GM12878 (cell line): ENCODE data around the gene SNX32. TPM values are rescaled to one million over a fixed set of nuclear protein-coding genes. Genes with fewer than 3 reads are reported as not detected.
A peak's percentile ranks its signal among the peaks of the same experiment; 100 is the strongest.

Source experiments
- ATAC-seq: fragments of 200-7000 bp; cut with Tn5 transposase; 3 replicates; pipeline ENCODE4 v1.9.1; 2020; ENCODE audit warnings: mild to moderate bottlenecking, moderate library complexity
- BruUV-seq: library from RNA; stranded (reverse); fragments of 400-500 nt; replicated peaks from 2 replicates; lab custom pipeline; 2021; lab: Mats Ljungman, UMichigan
- CTCF ChIA-PET: fragments of 300-600 bp; sonication (Branson Sonifier 250); formaldehyde crosslinking; extraction: SDS; loops from one replicate; lab custom pipeline; 2021; ENCODE audit warnings: inconsistent platforms; lab: Yijun Ruan, JAX
- POLR2A ChIA-PET: fragments of 350-600 bp; formaldehyde crosslinking; extraction: SDS; loops from one replicate; lab custom pipeline; 2021; ENCODE audit warnings: inconsistent platforms; lab: Charles Lee
- RAD21 ChIA-PET: fragments of 300-600 bp; sonication (Branson Sonifier 250); formaldehyde crosslinking; loops from one replicate; lab custom pipeline; 2023; ENCODE audit warnings: antibody characterized with exemption; ENCODE audit not compliant: unreplicated experiment; lab: Charles Lee
- SMC1A ChIA-PET: fragments of 300-600 bp; sonication (Branson Sonifier 250); formaldehyde crosslinking; loops from one replicate; lab custom pipeline; 2023; ENCODE audit not compliant: unreplicated experiment, uncharacterized antibody; lab: Charles Lee
- DNase-seq: peaks from one replicate; pipeline ENCODE4 v3.0.0-alpha.2; 2011; ENCODE audit warnings: low read depth, low spot score
- FAIRE-seq: peaks from 3 replicates; lab custom pipeline; 2011; peaks lifted over from hg19 to GRCh38; lab: Jason Lieb, UNC
- H2AFZ ChIP-seq: 2 replicates; pipeline ENCODE4 v1.6.0; 2011; ENCODE audit warnings: low read depth, low read length, control low read depth; ENCODE audit not compliant: control insufficient read depth
- H3K27ac ChIP-seq: 2 replicates; pipeline ENCODE4 v1.5.1; 2011; ENCODE audit warnings: control low read depth; ENCODE audit not compliant: control insufficient read depth, insufficient read depth
- H3K27me3 ChIP-seq, 2 experiments: replicated peaks in 1 of 2; 2 replicates each; pipeline versions ENCODE4 v1.6.0 to v1.6.1; 2011; ENCODE audit warnings: low read length in 1 of 2; ENCODE audit not compliant: control insufficient read depth in 2 of 2, insufficient read depth in 2 of 2
- H3K36me3 ChIP-seq, 2 experiments: 2 replicates each; pipeline ENCODE4 v1.5.1; 2011; ENCODE audit warnings: low read length in 1 of 2; ENCODE audit not compliant: control insufficient read depth in 2 of 2, insufficient read depth in 2 of 2
- H3K4me1 ChIP-seq: 2 replicates; pipeline ENCODE4 v1.6.1; 2011; ENCODE audit warnings: mild to moderate bottlenecking, low read length, moderate library complexity, mixed read lengths; ENCODE audit not compliant: control insufficient read depth, insufficient read depth
- H3K4me2 ChIP-seq: 2 replicates; pipeline ENCODE4 v1.6.0; 2011; ENCODE audit warnings: control low read depth; ENCODE audit not compliant: control insufficient read depth, insufficient read depth
- H3K4me3 ChIP-seq: fragments of 200-600 bp; sonication (generic); 2 replicates; pipeline ENCODE4 v1.5.1; 2016
- H3K79me2 ChIP-seq: 2 replicates; pipeline ENCODE4 v1.6.0; 2011; ENCODE audit warnings: low read length; ENCODE audit not compliant: control insufficient read depth, insufficient read depth
- H3K9ac ChIP-seq: 2 replicates; pipeline ENCODE4 v1.8.0; 2011; ENCODE audit warnings: low read length, control low read depth, mixed read lengths; ENCODE audit not compliant: control insufficient read depth, insufficient read depth
- H3K9me3 ChIP-seq: replicated peaks from 3 replicates; pipeline ENCODE4 v1.5.1; 2011; ENCODE audit warnings: mild to moderate bottlenecking, low read length; ENCODE audit not compliant: control insufficient read depth, insufficient read depth
- H4K20me1 ChIP-seq: 2 replicates; pipeline ENCODE4 v1.6.0; 2011; ENCODE audit not compliant: control insufficient read depth, insufficient read depth
- CHD1 ChIP-seq: IDR thresholded peaks from 2 replicates; pipeline ENCODE4 v1.6.1; 2012; ENCODE audit warnings: low read depth, low read length, improper control_type of control experiment
- ESRRA ChIP-seq: IDR thresholded peaks from 2 replicates; pipeline ENCODE4 v1.6.1; 2012; ENCODE audit warnings: mild to moderate bottlenecking, low read length, improper control_type of control experiment
- HCFC1 ChIP-seq: fragments of 150-350 bp; IDR thresholded peaks from 2 replicates; pipeline ENCODE4 v1.6.1; 2014; ENCODE audit warnings: low read length
- MTA3 ChIP-seq: IDR thresholded peaks from 2 replicates; pipeline ENCODE4 v1.6.1; 2012; ENCODE audit warnings: low read length, inconsistent platforms, borderline replicate concordance
- POLR2A ChIP-seq: IDR thresholded peaks from 2 replicates; pipeline ENCODE4 v1.6.1; 2011; ENCODE audit warnings: low read depth, mild to moderate bottlenecking, low read length
- POLR2AphosphoS5 ChIP-seq: IDR thresholded peaks from 2 replicates; pipeline ENCODE4 v1.6.1; 2011; ENCODE audit warnings: mild to moderate bottlenecking, low read length, inconsistent platforms
- RAD51 ChIP-seq: fragments of 450-650 bp; IDR thresholded peaks from 2 replicates; pipeline ENCODE4 v1.6.1; 2016; ENCODE audit warnings: moderate library complexity, mild to moderate bottlenecking, inconsistent platforms
- WGBS: methylation state at CpG from one replicate; pipeline ENCODE4 v1.1.6; 2016; ENCODE audit warnings: low lambda C conversion rate; ENCODE audit not compliant: insufficient replicate concordance, insufficient coverage; ENCODE audit errors: missing lambda C conversion rate; 5-methylcytosine and 5-hydroxymethylcytosine counted together
- in situ Hi-C: fragments of 300-500 bp; cut with MboI; formaldehyde crosslinking; loops from 9 replicates; pipeline ENCODE4 v1.14.3; 2018; ENCODE audit warnings: mixed read lengths
- intact Hi-C: fragments of 100-400 bp; cut with micrococcal nuclease; formaldehyde crosslinking; loops from one replicate; pipeline ENCODE4 v1.14.2; 2022; ENCODE audit not compliant: unreplicated experiment
- polyA plus RNA-seq, 11 experiments: library from polyadenylated mRNA; depleted of rRNA in 4 of 11; unstranded in 6 of 11; stranded (reverse) in 5 of 11; fragments of >200 nt; fragmentation: Nextera tagmentation in 4 of 11; fragmentation: Illumina TruSeq in 1 of 11; extraction: Ambion mirVana in 4 of 11; extraction: Trizol in 1 of 11; gene quantifications; 1 replicate in 1 of 11; 2 replicates in 10 of 11; pipeline versions ENCODE4 v1.2.1 to v1.2.3, GENCODE V29; 2011 to 2016; ENCODE audit warnings: inconsistent platforms in 2 of 11, missing spikeins in 2 of 11, low read depth in 1 of 11
- total RNA-seq, 4 experiments: library from RNA; depleted of rRNA in 3 of 4; stranded (reverse); fragments of >200 nt in 3 of 4; fragmentation: Illumina TruSeq in 1 of 4; extraction: Trizol in 1 of 4; gene quantifications; 2 replicates each; pipeline versions ENCODE4 v1.2.1 to v1.2.3, GENCODE V29; 2013 to 2021

The SNX32 gene
- total and polyA plus RNA-seq, 10 of the 15 experiments (the other 5 are each of a cell fraction or from before 2014, with no cell fraction given) = 0.04 to 1.5 (median 0.11) TPM; not detected in 1

- Histone ChIP-seq H3K9me3 (no peaks in the 10 kb centered on the region), H3K9ac (no peak overlapping the region), H3K79me2 (peaks cover 20% of the 10 kb centered on the region), H3K36me3 (peaks cover 23 to 38% of the 10 kb centered on the region in 2 experiments), H3K27ac (no peak overlapping the region), H3K4me2 (no peak overlapping the region), H4K20me1 (no peaks in the 10 kb centered on the region; the same call in 1 of the 2 replicates), H3K4me1 (peaks cover 17% of the 10 kb centered on the region), H3K27me3 (no peaks in the 10 kb centered on the region), H3K4me3 (no peak overlapping the region), H2AFZ (no peak overlapping the region)
- ChIA-PET CTCF (interaction anchor here (1.6 kb wide), 1 partner anchor 24 kb away, joined by 3 read pairs; no protein-coding TSS in a partner anchor), POLR2A (no interaction called here), SMC1A (no interaction called here), RAD21 (no interaction called here)
- peak; percentile 27 for TF ChIP-seq POLR2AphosphoS5
- no peak for TF ChIP-seq RAD51
- peak; percentile 14; the same call in 1 of the 2 replicates for TF ChIP-seq POLR2A
- no peak for TF ChIP-seq ESRRA
- TF ChIP-seq HCFC1 = no peak
- no peak for TF ChIP-seq CHD1
- intact Hi-C loops (no loop called here), in situ Hi-C loops (loop anchor here (25.0 kb wide), 1 partner anchor 1628 kb away; the partner anchor contains the start of genes DNAJC4, FKBP2, NUDT22 and PPP1R14B)
- 91% methylated on average over 9 of the region's 9 CpGs for WGBS
- BruUV-seq = no TSS peak
- FAIRE-seq = no peak
- DNase-seq = no peak
- ATAC-seq = no peak
These were observed 31.9 kb downstream of the SNX32 start for GRCh38 chr11:65865550-65866172.

GRCh38 chr11:65866509-65867283 lies 32.9 kb downstream of the SNX32 start:
- no peak for DNase-seq
- WGBS = 97% methylated on average over 21 of the region's 21 CpGs
- in situ Hi-C loops = loop anchor here (25.0 kb wide), 1 partner anchor 1629 kb away; the partner anchor contains the start of genes DNAJC4, FKBP2, NUDT22 and PPP1R14B

More at GRCh38 chr11:65866509-65867283, 32.9 kb downstream of the SNX32 start:
- POLR2A ChIA-PET = no interaction called here
- no peak overlapping the region for H3K4me3 ChIP-seq
- H2AFZ ChIP-seq = no peak overlapping the region
- H4K20me1 ChIP-seq = no peaks in the 10 kb centered on the region; the same call in 1 of the 2 replicates
- no peak overlapping the region for H3K9ac ChIP-seq
- no peaks in the 10 kb centered on the region for H3K27me3 ChIP-seq
- H3K27ac ChIP-seq = no peak overlapping the region
- H3K4me1 ChIP-seq = peaks cover 15% of the 10 kb centered on the region
- TF ChIP-seq MTA3 (no peak), POLR2A (peak; percentile 62)
- intact Hi-C loops = no loop called here
- no peak overlapping the region for H3K4me2 ChIP-seq
- ATAC-seq = no peak
- SMC1A ChIA-PET = no interaction called here
- H3K9me3 ChIP-seq = no peaks in the 10 kb centered on the region
- peaks cover 23 to 38% of the 10 kb centered on the region in 2 experiments for H3K36me3 ChIP-seq
- RAD21 ChIA-PET = no interaction called here
- CTCF ChIA-PET = interaction anchor here (0.8 to 1.6 kb wide), 2 partner anchors 18 to 23 kb away, joined by 3 read pairs; no protein-coding TSS in a partner anchor
- no peak for FAIRE-seq
- no TSS peak for BruUV-seq
- H3K79me2 ChIP-seq = peaks cover 10% of the 10 kb centered on the region
